GM12878 (cell line): Measurements from ENCODE around the gene TOE1. TPM values are rescaled to one million over a fixed set of nuclear protein-coding genes. Genes with fewer than 3 reads are reported as not detected.

ENCODE experiments used
- ATAC-seq: fragments of 200-7000 bp; cut with Tn5 transposase; 3 replicates; pipeline ENCODE4 v1.9.1; 2020; ENCODE audit warnings: mild to moderate bottlenecking, moderate library complexity
- BruUV-seq: library from RNA; stranded (reverse); fragments of 400-500 nt; replicated peaks from 2 replicates; lab custom pipeline; 2021; lab: Mats Ljungman, UMichigan
- CTCF ChIA-PET: fragments of 300-600 bp; sonication (Branson Sonifier 250); formaldehyde crosslinking; extraction: SDS; loops from one replicate; lab custom pipeline; 2021; ENCODE audit warnings: inconsistent platforms; lab: Yijun Ruan, JAX
- POLR2A ChIA-PET: fragments of 350-600 bp; formaldehyde crosslinking; extraction: SDS; loops from one replicate; lab custom pipeline; 2021; ENCODE audit warnings: inconsistent platforms; lab: Charles Lee
- RAD21 ChIA-PET: fragments of 300-600 bp; sonication (Branson Sonifier 250); formaldehyde crosslinking; loops from one replicate; lab custom pipeline; 2023; ENCODE audit warnings: antibody characterized with exemption; ENCODE audit not compliant: unreplicated experiment; lab: Charles Lee
- SMC1A ChIA-PET: fragments of 300-600 bp; sonication (Branson Sonifier 250); formaldehyde crosslinking; loops from one replicate; lab custom pipeline; 2023; ENCODE audit not compliant: unreplicated experiment, uncharacterized antibody; lab: Charles Lee
- DNase-seq: peaks from one replicate; pipeline ENCODE4 v3.0.0-alpha.2; 2011; ENCODE audit warnings: low read depth, low spot score
- FAIRE-seq: peaks from 3 replicates; lab custom pipeline; 2011; peaks lifted over from hg19 to GRCh38; lab: Jason Lieb, UNC
- H2AFZ ChIP-seq: 2 replicates; pipeline ENCODE4 v1.6.0; 2011; ENCODE audit warnings: low read depth, low read length, control low read depth; ENCODE audit not compliant: control insufficient read depth
- H3K27ac ChIP-seq: 2 replicates; pipeline ENCODE4 v1.5.1; 2011; ENCODE audit warnings: control low read depth; ENCODE audit not compliant: control insufficient read depth, insufficient read depth
- H3K27me3 ChIP-seq, 2 experiments: replicated peaks in 1 of 2; 2 replicates each; pipeline versions ENCODE4 v1.6.0 to v1.6.1; 2011; ENCODE audit warnings: low read length in 1 of 2; ENCODE audit not compliant: control insufficient read depth in 2 of 2, insufficient read depth in 2 of 2
- H3K36me3 ChIP-seq, 2 experiments: 2 replicates each; pipeline ENCODE4 v1.5.1; 2011; ENCODE audit warnings: low read length in 1 of 2; ENCODE audit not compliant: control insufficient read depth in 2 of 2, insufficient read depth in 2 of 2
- H3K4me1 ChIP-seq: 2 replicates; pipeline ENCODE4 v1.6.1; 2011; ENCODE audit warnings: mild to moderate bottlenecking, low read length, moderate library complexity, mixed read lengths; ENCODE audit not compliant: control insufficient read depth, insufficient read depth
- H3K4me2 ChIP-seq: 2 replicates; pipeline ENCODE4 v1.6.0; 2011; ENCODE audit warnings: control low read depth; ENCODE audit not compliant: control insufficient read depth, insufficient read depth
- H3K4me3 ChIP-seq: fragments of 200-600 bp; sonication (generic); 2 replicates; pipeline ENCODE4 v1.5.1; 2016
- H3K79me2 ChIP-seq: 2 replicates; pipeline ENCODE4 v1.6.0; 2011; ENCODE audit warnings: low read length; ENCODE audit not compliant: control insufficient read depth, insufficient read depth
- H3K9ac ChIP-seq: 2 replicates; pipeline ENCODE4 v1.8.0; 2011; ENCODE audit warnings: low read length, control low read depth, mixed read lengths; ENCODE audit not compliant: control insufficient read depth, insufficient read depth
- H3K9me3 ChIP-seq: replicated peaks from 3 replicates; pipeline ENCODE4 v1.5.1; 2011; ENCODE audit warnings: mild to moderate bottlenecking, low read length; ENCODE audit not compliant: control insufficient read depth, insufficient read depth
- H4K20me1 ChIP-seq: 2 replicates; pipeline ENCODE4 v1.6.0; 2011; ENCODE audit not compliant: control insufficient read depth, insufficient read depth
- MLLT1 ChIP-seq: fragments of 450-650 bp; IDR thresholded peaks from 2 replicates; pipeline ENCODE4 v1.6.1; 2016; ENCODE audit warnings: mild to moderate bottlenecking
- ZBTB4 ChIP-seq: fragments of 450-650 bp; formaldehyde crosslinking; IDR thresholded peaks from 2 replicates; pipeline ENCODE4 v1.4.0; 2022; ENCODE audit warnings: mild to moderate bottlenecking, moderate library complexity
- WGBS: methylation state at CpG from one replicate; pipeline ENCODE4 v1.1.6; 2016; ENCODE audit warnings: low lambda C conversion rate; ENCODE audit not compliant: insufficient replicate concordance, insufficient coverage; ENCODE audit errors: missing lambda C conversion rate; 5-methylcytosine and 5-hydroxymethylcytosine counted together
- in situ Hi-C: fragments of 300-500 bp; cut with MboI; formaldehyde crosslinking; loops from 9 replicates; pipeline ENCODE4 v1.14.3; 2018; ENCODE audit warnings: mixed read lengths
- intact Hi-C: fragments of 100-400 bp; cut with micrococcal nuclease; formaldehyde crosslinking; loops from one replicate; pipeline ENCODE4 v1.14.2; 2022; ENCODE audit not compliant: unreplicated experiment
- polyA plus RNA-seq, 11 experiments: library from polyadenylated mRNA; depleted of rRNA in 4 of 11; unstranded in 6 of 11; stranded (reverse) in 5 of 11; fragments of >200 nt; fragmentation: Nextera tagmentation in 4 of 11; fragmentation: Illumina TruSeq in 1 of 11; extraction: Ambion mirVana in 4 of 11; extraction: Trizol in 1 of 11; gene quantifications; 1 replicate in 1 of 11; 2 replicates in 10 of 11; pipeline versions ENCODE4 v1.2.1 to v1.2.3, GENCODE V29; 2011 to 2016; ENCODE audit warnings: inconsistent platforms in 2 of 11, missing spikeins in 2 of 11, low read depth in 1 of 11
- total RNA-seq, 4 experiments: library from RNA; depleted of rRNA in 3 of 4; stranded (reverse); fragments of >200 nt in 3 of 4; fragmentation: Illumina TruSeq in 1 of 4; extraction: Trizol in 1 of 4; gene quantifications; 2 replicates each; pipeline versions ENCODE4 v1.2.1 to v1.2.3, GENCODE V29; 2013 to 2021

TOE1 gene
- total and polyA plus RNA-seq, 10 of the 15 experiments (the other 5 are each of a cell fraction or from before 2014, with no cell fraction given): 22.7 to 38.0 (median 33.3) TPM

GRCh38 chr1:45302505-45303150 is 37.3 kb upstream of the TOE1 start:
- CTCF ChIA-PET: interaction anchor here (0.7 to 10.7 kb wide), 19 partner anchors 10 to 581 kb away, joined by 3 to 252 read pairs (median 4); partner anchors contain the start of genes HECTD3, MUTYH, RNU5D-1 and TESK2
- no peak for FAIRE-seq
- H2AFZ ChIP-seq: no peak overlapping the region
- RAD21 ChIA-PET: interaction anchor here (0.6 to 10.1 kb wide), 16 partner anchors 26 to 627 kb away, joined by 3 to 313 read pairs (median 6); partner anchors contain the start of genes CCDC163, HECTD3, MMACHC and MUTYH
- H3K9me3 ChIP-seq: no peaks in the 10 kb centered on the region
- intact Hi-C loops (loop anchor here (5.0 kb wide), 2 partner anchors 510 to 575 kb away; no protein-coding TSS in a partner anchor), in situ Hi-C loops (loop anchor here (5.0 kb wide), 3 partner anchors 290 to 585 kb away; partner anchors contain the start of genes HECTD3 and UROD)
- no peaks in the 10 kb centered on the region for H3K27me3 ChIP-seq
- peak overlapping the region; percentile 51 for H3K4me2 ChIP-seq
- POLR2A ChIA-PET: interaction anchor here (0.7 to 6.4 kb wide), 16 partner anchors 10 to 574 kb away, joined by 3 to 98 read pairs (median 6); partner anchors contain the start of genes BTBD19, CCDC163, HECTD3 and MMACHC
- DNase-seq: no peak
- H3K4me3 ChIP-seq: peak overlapping the region; percentile 86
- no TSS peak for BruUV-seq
- 0 out of 2 replicates have a peak, but pooled peaks have one; percentile 37 for TF ChIP-seq MLLT1
- TF ChIP-seq ZBTB4: no peak
- peak overlapping the region; percentile 80 for H3K9ac ChIP-seq
- SMC1A ChIA-PET: interaction anchor here (0.7 to 9.2 kb wide), 15 partner anchors 9 to 585 kb away, joined by 3 to 284 read pairs (median 5); partner anchors contain the start of genes HECTD3, MUTYH, TESK2 and TOE1
- no peaks in the 10 kb centered on the region for H3K36me3 ChIP-seq
- WGBS: 90% methylated on average over 16 of the region's 16 CpGs
- peaks cover 7% of the 10 kb centered on the region for H3K79me2 ChIP-seq
- no peak for ATAC-seq
- no peaks in the 10 kb centered on the region for H4K20me1 ChIP-seq
- H3K27ac ChIP-seq: peak overlapping the region; percentile 78; the same call in 1 of the 2 replicates
- peaks cover 18% of the 10 kb centered on the region for H3K4me1 ChIP-seq
